Coronary artery (tissue), 2 donors: ENCODE measurements around the gene IMP3.

ENCODE experiments used
- DNase-seq: peaks from one replicate; pipeline ENCODE4 v3.0.0-alpha.2; 2017; ENCODE audit warnings: low spot score
- H3K27ac ChIP-seq, 2 donors: fragments of 200-600 bp; sonication (generic); one replicate each; pipeline ENCODE4 v1.5.1; 2016 to 2019
- H3K4me3 ChIP-seq: fragments of 200-600 bp; sonication (generic); 2 replicates; pipeline ENCODE4 v1.5.1; 2016; ENCODE audit warnings: mild to moderate bottlenecking, moderate library complexity
- TF ChIP-seq, protein P1 (sequence below): fragments of 200-600 bp; sonication (generic); IDR thresholded peaks from one replicate; pipeline ENCODE4 v1.5.1; 2019; ENCODE audit warnings: antibody characterized with exemption

Gene IMP3

DNA sequence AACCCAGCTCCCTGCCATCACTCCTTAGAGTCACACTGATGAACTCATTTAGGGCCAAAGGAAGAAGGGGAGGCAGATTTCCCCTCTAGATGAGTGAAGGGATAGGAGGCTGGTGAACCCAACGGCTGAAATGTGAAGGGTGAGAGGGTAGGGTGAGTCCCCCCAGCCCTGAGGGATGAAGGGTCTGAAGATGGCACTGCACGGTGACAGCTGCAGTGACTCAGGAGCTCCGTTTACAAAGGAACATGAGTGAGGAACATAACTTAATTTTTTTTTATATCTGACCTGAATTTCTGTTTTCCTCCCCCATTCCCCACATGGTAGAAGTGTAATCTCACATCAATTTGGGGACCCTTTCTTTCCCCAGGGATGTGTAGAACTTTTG is 21.7 kb upstream of the IMP3 start:
- no peak for DNase-seq
- TF ChIP-seq, protein P1, sequence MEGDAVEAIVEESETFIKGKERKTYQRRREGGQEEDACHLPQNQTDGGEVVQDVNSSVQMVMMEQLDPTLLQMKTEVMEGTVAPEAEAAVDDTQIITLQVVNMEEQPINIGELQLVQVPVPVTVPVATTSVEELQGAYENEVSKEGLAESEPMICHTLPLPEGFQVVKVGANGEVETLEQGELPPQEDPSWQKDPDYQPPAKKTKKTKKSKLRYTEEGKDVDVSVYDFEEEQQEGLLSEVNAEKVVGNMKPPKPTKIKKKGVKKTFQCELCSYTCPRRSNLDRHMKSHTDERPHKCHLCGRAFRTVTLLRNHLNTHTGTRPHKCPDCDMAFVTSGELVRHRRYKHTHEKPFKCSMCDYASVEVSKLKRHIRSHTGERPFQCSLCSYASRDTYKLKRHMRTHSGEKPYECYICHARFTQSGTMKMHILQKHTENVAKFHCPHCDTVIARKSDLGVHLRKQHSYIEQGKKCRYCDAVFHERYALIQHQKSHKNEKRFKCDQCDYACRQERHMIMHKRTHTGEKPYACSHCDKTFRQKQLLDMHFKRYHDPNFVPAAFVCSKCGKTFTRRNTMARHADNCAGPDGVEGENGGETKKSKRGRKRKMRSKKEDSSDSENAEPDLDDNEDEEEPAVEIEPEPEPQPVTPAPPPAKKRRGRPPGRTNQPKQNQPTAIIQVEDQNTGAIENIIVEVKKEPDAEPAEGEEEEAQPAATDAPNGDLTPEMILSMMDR: no peak

DNA sequence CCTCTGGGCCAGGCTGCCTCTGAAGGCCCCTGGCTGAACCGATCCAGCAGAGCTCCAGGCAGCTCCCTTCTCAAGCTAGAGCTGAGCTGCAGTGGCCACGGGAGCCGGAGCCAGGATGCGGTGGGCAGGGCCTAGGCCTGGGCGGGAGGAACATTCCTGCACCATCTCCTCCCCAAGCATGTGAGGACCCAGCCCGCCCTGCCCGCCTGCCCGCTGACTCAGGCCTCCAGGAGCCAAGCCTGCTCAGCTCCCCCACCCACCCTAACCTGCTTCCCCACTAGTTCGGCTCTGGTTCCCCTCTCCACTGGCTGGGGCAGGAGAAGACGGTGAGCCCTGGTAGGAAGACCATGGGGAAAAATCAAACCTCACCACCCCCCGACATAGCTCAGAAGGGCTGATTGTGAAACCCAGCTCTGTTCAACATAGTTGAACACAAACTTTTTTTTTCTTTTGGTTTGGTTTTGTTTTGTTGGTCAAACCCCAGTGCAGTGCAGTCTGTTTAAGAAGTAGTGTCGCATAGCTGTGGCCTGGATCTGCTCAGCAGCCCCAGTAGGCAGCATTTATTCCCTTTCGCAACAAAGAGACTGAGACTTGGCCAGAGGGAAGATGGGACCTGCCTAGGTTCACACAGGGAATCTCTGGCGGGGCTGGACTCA is 21.2 kb upstream of the IMP3 start:
- TF ChIP-seq, protein P1: no peak
- peak; percentile 97 for DNase-seq
- Histone ChIP-seq H3K27ac (peak overlapping the region; percentile 88 to 93), H3K4me3 (peak overlapping the region; percentile 38)

More for the DNA sequence above, 21.7 kb upstream of the IMP3 start:
- Histone ChIP-seq H3K27ac (peak overlapping the region; percentile 88 to 93), H3K4me3 (peak overlapping the region; percentile 38)

DNA sequence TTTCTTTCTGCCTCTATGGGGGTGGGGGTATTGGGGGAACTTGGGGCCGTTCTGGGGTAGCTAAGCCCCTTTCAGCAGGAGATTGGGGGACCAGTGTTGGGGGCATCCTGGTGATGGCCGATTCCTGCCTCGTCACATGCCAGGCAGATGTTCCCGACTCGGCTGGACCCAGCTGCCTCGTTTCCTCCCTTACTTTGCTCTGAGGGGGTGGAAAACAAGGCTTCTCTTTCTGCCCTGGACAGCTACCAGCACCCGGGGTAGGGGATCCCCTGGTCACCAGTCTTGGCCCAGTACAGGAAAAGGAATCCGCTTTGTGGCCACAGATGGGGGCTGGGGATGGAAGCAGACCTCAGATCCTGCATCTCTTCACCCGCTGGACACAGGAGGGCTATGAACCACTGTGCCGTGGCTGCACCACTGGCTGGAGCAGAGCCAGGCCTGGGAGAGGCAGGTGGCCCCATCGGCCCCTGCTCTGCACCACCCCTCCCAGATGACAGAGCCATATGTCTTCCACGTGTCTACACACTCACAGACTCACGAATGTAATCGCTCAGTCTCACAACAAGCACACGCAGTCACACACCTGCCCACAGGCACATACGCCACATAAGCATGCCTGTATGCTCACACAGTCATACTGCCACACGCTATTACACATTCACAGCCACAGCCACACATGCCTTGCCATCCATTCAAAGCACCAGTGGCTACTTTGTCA is 20.1 kb upstream of the IMP3 start:
- Histone ChIP-seq H3K4me3 (no peak overlapping the region), H3K27ac (peak overlapping the region; percentile 88 to 93)
- DNase-seq: no peak
- TF ChIP-seq, protein P1: no peak

DNA sequence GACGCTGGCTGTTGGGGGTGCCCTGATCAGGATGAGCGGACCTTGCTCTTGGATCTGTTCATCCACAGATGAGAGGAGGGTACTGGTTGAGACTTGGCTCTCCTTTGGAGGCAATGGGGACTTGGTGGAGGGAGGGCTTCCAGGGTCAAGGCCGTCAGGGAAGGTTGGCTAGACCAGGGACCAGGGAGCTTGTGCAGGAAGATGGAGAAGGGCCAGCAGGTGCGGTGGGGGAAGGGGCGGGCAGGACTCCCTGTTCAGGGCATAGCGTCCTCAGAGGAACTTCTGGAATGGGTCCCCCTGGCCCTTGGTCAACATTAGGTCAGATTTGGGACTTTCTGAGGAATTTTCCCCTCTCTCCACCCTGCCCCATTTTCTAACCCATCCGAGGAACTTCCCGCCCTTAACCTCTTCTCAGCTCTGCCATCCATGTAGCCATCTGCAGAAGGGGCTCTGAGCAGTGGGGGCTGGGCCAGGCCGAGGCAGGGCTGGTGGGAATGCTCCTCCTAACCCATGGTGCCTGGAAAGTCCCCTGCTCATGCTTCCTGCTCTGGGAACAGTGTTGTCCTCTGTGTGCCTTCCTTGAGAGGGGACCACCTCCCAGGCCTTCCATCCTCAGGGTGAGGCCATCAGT is 19.2 kb upstream of the IMP3 start:
- no peak overlapping the region for H3K4me3 ChIP-seq
- DNase-seq: no peak
- TF ChIP-seq, protein P1: no peak
- H3K27ac ChIP-seq: peak overlapping the region; percentile 88 to 93

DNA sequence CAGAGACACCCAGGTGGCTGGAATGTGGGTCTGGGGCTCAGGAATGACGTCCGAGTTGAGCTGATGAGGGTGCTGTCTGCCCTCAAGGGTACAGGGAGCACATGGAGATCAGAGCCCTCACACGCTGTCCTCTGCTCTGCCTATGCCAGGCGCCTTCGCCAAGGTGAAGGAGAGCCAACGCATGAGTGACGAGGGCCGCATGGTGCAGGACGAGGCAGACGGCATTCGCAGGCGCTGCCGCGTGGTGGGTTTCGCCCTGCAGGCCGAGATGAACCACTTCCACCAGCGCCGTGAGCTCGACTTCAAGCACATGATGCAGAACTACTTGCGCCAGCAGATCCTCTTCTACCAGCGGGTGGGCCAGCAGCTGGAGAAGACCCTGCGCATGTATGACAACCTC is 16.8 kb upstream of the IMP3 start:
- H3K4me3 ChIP-seq: no peak overlapping the region
- H3K27ac ChIP-seq: no peak overlapping the region
- DNase-seq: no peak
- TF ChIP-seq, protein P1: no peak

DNA sequence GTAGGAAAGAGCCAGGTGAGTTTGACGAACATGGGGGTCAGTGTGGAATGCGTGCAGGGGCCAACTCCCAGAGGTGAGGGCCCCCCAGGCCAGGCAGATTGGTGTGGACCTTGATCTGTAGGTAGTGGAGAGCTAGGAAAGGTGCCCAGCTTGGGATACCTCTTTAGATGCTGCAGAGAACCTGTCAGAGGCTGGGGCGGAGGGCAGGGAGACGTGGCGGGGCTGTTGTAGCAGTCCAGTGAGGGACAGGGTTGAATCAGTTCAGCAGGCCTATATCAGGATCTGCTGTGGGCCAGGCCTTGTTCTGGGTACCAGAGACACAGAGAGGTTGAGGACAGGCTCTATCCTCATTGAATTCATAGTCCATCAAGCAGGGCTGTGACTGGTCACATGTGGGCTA is 16.3 kb upstream of the IMP3 start:
- Histone ChIP-seq H3K27ac (peak overlapping the region in 1 of 2 donors; percentile 9), H3K4me3 (no peak overlapping the region)
- TF ChIP-seq, protein P1: no peak
- DNase-seq: no peak
